Measurements from ENCODE around the gene ERCC8. TPM values are rescaled to one million over a fixed set of nuclear protein-coding genes. Genes with fewer than 3 reads are reported as not detected.

The ERCC8 gene, protein sequence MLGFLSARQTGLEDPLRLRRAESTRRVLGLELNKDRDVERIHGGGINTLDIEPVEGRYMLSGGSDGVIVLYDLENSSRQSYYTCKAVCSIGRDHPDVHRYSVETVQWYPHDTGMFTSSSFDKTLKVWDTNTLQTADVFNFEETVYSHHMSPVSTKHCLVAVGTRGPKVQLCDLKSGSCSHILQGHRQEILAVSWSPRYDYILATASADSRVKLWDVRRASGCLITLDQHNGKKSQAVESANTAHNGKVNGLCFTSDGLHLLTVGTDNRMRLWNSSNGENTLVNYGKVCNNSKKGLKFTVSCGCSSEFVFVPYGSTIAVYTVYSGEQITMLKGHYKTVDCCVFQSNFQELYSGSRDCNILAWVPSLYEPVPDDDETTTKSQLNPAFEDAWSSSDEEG
- 11.9 to 15.7 TPM (median 13.0 TPM) in 5 replicates for total RNA-seq (2022; extraction: Qiagen RNA extraction; ENCODE audit: low read depth)

DNA sequence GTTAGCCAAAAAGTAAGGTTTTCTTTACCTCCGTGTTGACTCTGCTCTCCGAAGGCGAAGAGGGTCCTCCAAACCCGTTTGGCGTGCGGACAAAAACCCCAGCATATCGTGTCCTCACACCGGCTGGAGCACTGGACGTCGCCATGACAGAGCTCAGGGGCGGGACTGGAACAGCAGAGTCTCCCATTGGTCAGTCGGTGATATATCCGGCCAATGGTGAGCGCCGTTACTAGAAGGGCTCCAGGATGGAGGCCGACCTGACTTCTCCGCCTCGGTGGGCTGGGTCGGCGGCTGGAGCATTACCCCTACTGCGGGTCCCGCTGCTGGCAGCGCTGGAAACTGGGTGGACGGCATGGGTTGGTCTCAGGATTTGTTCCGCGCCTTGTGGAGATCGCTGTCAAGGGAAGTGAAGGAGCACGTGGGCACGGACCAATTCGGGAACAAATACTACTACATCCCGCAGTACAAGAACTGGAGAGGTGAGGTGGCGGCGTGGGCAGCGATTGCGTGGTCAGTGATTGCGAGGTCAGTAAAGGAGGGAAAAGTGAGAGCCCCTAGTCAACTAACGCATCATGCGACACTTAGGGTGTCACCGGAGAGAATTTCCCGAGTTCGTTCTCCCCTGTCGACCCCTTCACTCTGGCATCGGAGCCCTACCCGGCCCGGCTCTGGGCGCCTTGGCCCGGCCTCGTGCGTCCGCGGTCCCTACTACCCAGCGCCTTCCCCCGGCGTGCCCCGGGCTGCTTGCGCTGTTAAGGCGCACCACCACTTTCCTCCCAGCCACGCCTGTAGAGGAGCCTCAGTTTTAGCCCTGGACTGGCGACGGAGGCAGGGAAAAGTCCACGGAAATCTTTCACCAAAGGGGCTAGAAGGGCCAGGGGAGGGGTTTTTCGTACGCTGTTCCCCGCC is at the start of gene ERCC8, which contains the start of gene NDUFAF2:
ERCC8 (minus strand) TSS at position 167 of the 909 bp plus-strand sequence; CDS start at position 105, 62 bp downstream.
NDUFAF2 (plus strand) TSS at position 302 of the 909 bp plus-strand sequence; CDS start at position 353, 51 bp downstream.

GRCh38 chr5:60843936-60844905 is 100.6 kb downstream of the ERCC8 start, which contains the start of gene ELOVL7:
ELOVL7 (minus strand) TSS chr5:60844269; CDS start chr5:60787397, 56,872 bp downstream.

Other genes with a start within 250 kb of the ERCC8 start
- 13.1 to 17.4 TPM (median 15.1 TPM) in 5 replicates for gene DEPDC1B, start 244.9 kb downstream of the ERCC8 start, total RNA-seq (2022; extraction: Qiagen RNA extraction; ENCODE audit: low read depth)
- gene ELOVL7, start 100.8 kb downstream of the ERCC8 start, total RNA-seq (2022; extraction: Qiagen RNA extraction; ENCODE audit: low read depth): 7.4 to 14.1 TPM (median 11.3 TPM) in 5 replicates
- gene NDUFAF2, start 135 bp upstream of the ERCC8 start, total RNA-seq (2022; extraction: Qiagen RNA extraction; ENCODE audit: low read depth): 74.6 to 99.9 TPM (median 77.6 TPM) in 5 replicates
- gene SMIM15, start 217.4 kb upstream of the ERCC8 start, total RNA-seq (2022; extraction: Qiagen RNA extraction; ENCODE audit: low read depth): 61.5 to 101 TPM (median 76.9 TPM) in 5 replicates